Motor neuron (in vitro differentiated cells): ENCODE measurements around the gene C11orf68. TPM values are rescaled to one million over a fixed set of nuclear protein-coding genes. Genes with fewer than 3 reads are reported as not detected.
A peak's percentile ranks its signal among the peaks of the same experiment; 100 is the strongest.

Experiments used
- ATAC-seq, 8 experiments: fragments of 200-7000 bp; cut with Tn5 transposase; replicated peaks in 6 of 8; 2 replicates each; pipeline ENCODE4 v1.8.0; 2021; ENCODE audit warnings: mild to moderate bottlenecking in 8 of 8, moderate library complexity in 8 of 8
- H3K27ac ChIP-seq, 2 donors: fragments of 250-450 bp; sonication (Bioruptor Pico); 2 replicates each; pipeline ENCODE4 v1.9.0; 2021; ENCODE audit warnings: antibody characterized with exemption in 2 of 2, mild to moderate bottlenecking in 2 of 2, moderate library complexity in 1 of 2
- H3K4me1 ChIP-seq, 2 donors: fragments of 250-450 bp; sonication (Bioruptor Pico); replicated peaks in 1 of 2; 2 replicates each; pipeline ENCODE4 v1.6.1; 2021; ENCODE audit warnings: antibody characterized with exemption in 2 of 2, mild to moderate bottlenecking in 2 of 2, moderate library complexity in 1 of 2
- H3K4me3 ChIP-seq, 5 donors: fragments of 250-450 bp; sonication (Bioruptor Pico); 2 replicates each; pipeline ENCODE4 v1.9.0; 2021; ENCODE audit warnings: antibody characterized with exemption in 5 of 5, mild to moderate bottlenecking in 5 of 5, moderate library complexity in 4 of 5
- WGBS, 10 experiments: fragments of 450-650 bp; shearing (Covaris generic); methylation state at CpG; one replicate each; pipeline ENCODE4 v1.0.0; 2022; 5-methylcytosine and 5-hydroxymethylcytosine counted together
- in situ Hi-C, 9 experiments: fragments of 400-800 bp; cut with MboI; loops; one replicate each; pipeline ENCODE4 v1.15.0; 2021; ENCODE audit warnings: low sequenced_read_pairs in 9 of 9, low pct_unique_long_range_greater_than_20kb in 2 of 9; ENCODE audit not compliant: unreplicated experiment in 9 of 9
- total RNA-seq, 8 experiments: library from RNA; unstranded; fragments of 300-600 nt; gene quantifications; 2 replicates each; pipeline versions ENCODE4 v1.2.3 to v1.2.4, GENCODE V29; 2022

Gene C11orf68
- total RNA-seq, 8 experiments from 2014 or later = 10.5 to 24.5 (median 21.5) TPM

GRCh38 chr11:65870307-65870658, 48.6 kb downstream of the C11orf68 start:
- Histone ChIP-seq H3K4me3 (no peak overlapping the region), H3K4me1 (peaks cover 8 to 32% of the 10 kb centered on the region in 2 donors), H3K27ac (no peak overlapping the region)
- in situ Hi-C loops = no loop called here
- no peak for ATAC-seq
- WGBS, 10 experiments = 82 to 100% (median 100%) methylated on average over 1 to 2 of the region's 11 CpGs; no CpG with 5 or more reads in 7 of the 10 experiments

- in situ Hi-C loops = no loop called here
- 53 to 100% (median 76%) methylated on average over 1 to 9 of the region's 24 CpGs; no CpG with 5 or more reads in 5 of the 10 experiments for WGBS, 10 experiments
- Histone ChIP-seq H3K4me1 (peaks cover 8 to 32% of the 10 kb centered on the region in 2 donors), H3K27ac (no peak overlapping the region), H3K4me3 (no peak overlapping the region)
- ATAC-seq = no peak
These were observed 49.1 kb downstream of the C11orf68 start for GRCh38 chr11:65869643-65870306.

GRCh38 chr11:65868907-65869306, 50.0 kb downstream of the C11orf68 start:
- ATAC-seq = no peak
- Histone ChIP-seq H3K4me1 (peaks cover 8 to 32% of the 10 kb centered on the region in 2 donors), H3K4me3 (no peak overlapping the region), H3K27ac (no peak overlapping the region)
- 60 to 100% (median 100%) methylated on average over 1 to 2 of the region's 3 CpGs; no CpG with 5 or more reads in 3 of the 10 experiments for WGBS, 10 experiments
- in situ Hi-C loops = no loop called here

- H3K4me1 ChIP-seq = peaks cover 8 to 28% of the 10 kb centered on the region in 2 donors
- peak overlapping the region in 1 of 5 donors; percentile 21 for H3K4me3 ChIP-seq
- peak in 5 of 8 experiments; percentile 18 to 43 (median 35) for ATAC-seq
- H3K27ac ChIP-seq = no peak overlapping the region
- 48 to 100% (median 57%) methylated on average over 2 to 5 of the region's 19 CpGs; no CpG with 5 or more reads in 6 of the 10 experiments for WGBS, 10 experiments
- in situ Hi-C loops = no loop called here
These were observed 50.7 kb downstream of the C11orf68 start for GRCh38 chr11:65868076-65868667.

- in situ Hi-C loops = no loop called here
- no peak overlapping the region for H3K27ac ChIP-seq
- H3K4me1 ChIP-seq = peaks cover 8 to 22% of the 10 kb centered on the region in 2 donors
- WGBS, 10 experiments = 22 to 53% (median 33%) methylated on average over 2 to 7 of the region's 29 CpGs; no CpG with 5 or more reads in 6 of the 10 experiments
- H3K4me3 ChIP-seq = peak overlapping the region in 1 of 5 donors; percentile 21
- ATAC-seq = peak in 5 of 8 experiments; percentile 1 to 28 (median 10)
These were observed 51.4 kb downstream of the C11orf68 start for GRCh38 chr11:65867284-65868071.

Other genes starting within 250 kb of the C11orf68 start
- gene KAT5, start 206.8 kb downstream of the C11orf68 start, total RNA-seq = 10 to 100 TPM; 33.4 to 66.8 (median 48.6) TPM
- gene RNASEH2C, start 198.3 kb downstream of the C11orf68 start, total RNA-seq = 10 to 100 TPM; 12.7 to 80.0 (median 25.4) TPM
- 10 to 100 TPM in 1 of 8 experiments, 1 to 10 TPM in 7; 2.7 to 12.9 (median 4.8) TPM for gene AP5B1, start 138.1 kb downstream of the C11orf68 start, total RNA-seq
- under 1 TPM in 5 of 8 experiments, not detected in 3; 0.05 to 0.85 (median 0.21) TPM for gene OVOL1, start 132.0 kb downstream of the C11orf68 start, total RNA-seq
- 1 to 10 TPM; 1.5 to 6.7 (median 4.2) TPM for gene SNX32, start 85.1 kb downstream of the C11orf68 start, total RNA-seq
- gene CFL1, start 60.9 kb downstream of the C11orf68 start, total RNA-seq = 1,000 to 10,000 TPM in 1 of 8 experiments, 100 to 1,000 TPM in 7; 482 to 1,056 (median 733) TPM
- 10 to 100 TPM; 27.4 to 47.3 (median 42.1) TPM for gene MUS81, start 58.6 kb downstream of the C11orf68 start, total RNA-seq
- 100 to 1,000 TPM in 1 of 8 experiments, 10 to 100 TPM in 3, 1 to 10 TPM in 4; 6.9 to 100 (median 10.4) TPM for gene EFEMP2, start 46.3 kb downstream of the C11orf68 start, total RNA-seq
- gene CTSW, start 39.2 kb downstream of the C11orf68 start, total RNA-seq = 1 to 10 TPM in 1 of 8 experiments, under 1 TPM in 5, not detected in 2; 0.21 to 1.7 (median 0.56) TPM
- gene FIBP, start 30.6 kb downstream of the C11orf68 start, total RNA-seq = 10 to 100 TPM; 63.4 to 99.1 (median 84.6) TPM
- gene CCDC85B, start 28.4 kb downstream of the C11orf68 start, total RNA-seq = 10 to 100 TPM in 2 of 8 experiments, 1 to 10 TPM in 6; 3.0 to 16.0 (median 6.3) TPM
- 1 to 10 TPM in 4 of 8 experiments, under 1 TPM in 4; 0.33 to 8.8 (median 1.0) TPM for gene FOSL1, start 18.7 kb downstream of the C11orf68 start, total RNA-seq
- gene DRAP1, start 364 bp upstream of the C11orf68 start, total RNA-seq = 100 to 1,000 TPM in 6 of 8 experiments, 10 to 100 TPM in 2; 81.0 to 228 (median 135) TPM
- gene TSGA10IP, start 26.4 kb upstream of the C11orf68 start, total RNA-seq = 1 to 10 TPM in 1 of 8 experiments, under 1 TPM in 5, not detected in 2; 0.16 to 1.1 (median 0.57) TPM
- gene SART1, start 42.7 kb upstream of the C11orf68 start, total RNA-seq = 10 to 100 TPM; 26.6 to 65.4 (median 45.5) TPM
- 10 to 100 TPM; 28.6 to 36.9 (median 32.0) TPM for gene EIF1AD, start 83.1 kb upstream of the C11orf68 start, total RNA-seq
- 100 to 1,000 TPM in 2 of 8 experiments, 10 to 100 TPM in 6; 47.3 to 130 (median 74.7) TPM for gene BANF1, start 83.4 kb upstream of the C11orf68 start, total RNA-seq
- under 1 TPM in 2 of 8 experiments, not detected in 6; 0.46 to 0.81 TPM for gene CST6, start 92.9 kb upstream of the C11orf68 start, total RNA-seq
- gene CATSPER1, start 107.4 kb upstream of the C11orf68 start, total RNA-seq = 1 to 10 TPM in 1 of 8 experiments, under 1 TPM in 4, not detected in 3; 0.21 to 3.1 (median 0.35) TPM
- gene GAL3ST3, start 130.1 kb upstream of the C11orf68 start, total RNA-seq = 1 to 10 TPM in 5 of 8 experiments, under 1 TPM in 2, not detected in 1; 0.15 to 8.4 (median 4.7) TPM
- 100 to 1,000 TPM; 127 to 205 (median 176) TPM for gene SF3B2, start 133.3 kb upstream of the C11orf68 start, total RNA-seq
- gene PACS1, start 151.2 kb upstream of the C11orf68 start, total RNA-seq = 10 to 100 TPM; 10.6 to 38.2 (median 21.7) TPM